Tibial nerve (tissue), 3 donors: Measurements from ENCODE around the gene ZFYVE28.

Source experiments
- POLR2A ChIP-seq, 2 donors: fragments of 450-650 bp; IDR thresholded peaks; one replicate each; pipeline ENCODE4 v1.6.1; 2017; ENCODE audit warnings: antibody characterized with exemption in 2 of 2, mild to moderate bottlenecking in 2 of 2, moderate library complexity in 2 of 2
- TF ChIP-seq, protein P1 (sequence below), 5 experiments: fragments of 200-600 bp in 3 of 5; fragments of 450-650 bp in 2 of 5; sonication (generic) in 3 of 5; IDR thresholded peaks; one replicate each; pipeline ENCODE4 v1.5.1; 2016 to 2019; ENCODE audit warnings: antibody characterized with exemption in 5 of 5, mild to moderate bottlenecking in 3 of 5, moderate library complexity in 2 of 5

DNA sequence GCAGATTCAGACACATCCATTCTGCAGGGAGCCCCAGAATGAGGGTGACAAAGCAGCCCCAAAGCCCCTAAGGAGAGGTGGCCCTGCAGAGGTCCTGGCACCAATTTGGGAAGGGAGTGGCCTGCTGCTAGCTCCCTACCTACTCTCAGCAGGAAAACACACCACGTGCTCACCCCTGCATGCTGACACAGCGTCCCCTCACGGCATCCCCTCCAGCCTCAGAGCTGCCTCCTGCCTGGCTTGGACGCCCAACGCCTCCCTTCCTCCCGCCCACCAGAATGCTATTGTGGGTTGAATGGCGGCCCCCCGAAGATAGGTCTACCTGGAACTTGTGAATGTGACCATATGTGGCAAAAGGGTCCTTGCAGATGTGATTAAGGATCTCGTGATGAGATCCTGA is 28.8 kb downstream of the ZFYVE28 start:
- TF ChIP-seq, protein P1, sequence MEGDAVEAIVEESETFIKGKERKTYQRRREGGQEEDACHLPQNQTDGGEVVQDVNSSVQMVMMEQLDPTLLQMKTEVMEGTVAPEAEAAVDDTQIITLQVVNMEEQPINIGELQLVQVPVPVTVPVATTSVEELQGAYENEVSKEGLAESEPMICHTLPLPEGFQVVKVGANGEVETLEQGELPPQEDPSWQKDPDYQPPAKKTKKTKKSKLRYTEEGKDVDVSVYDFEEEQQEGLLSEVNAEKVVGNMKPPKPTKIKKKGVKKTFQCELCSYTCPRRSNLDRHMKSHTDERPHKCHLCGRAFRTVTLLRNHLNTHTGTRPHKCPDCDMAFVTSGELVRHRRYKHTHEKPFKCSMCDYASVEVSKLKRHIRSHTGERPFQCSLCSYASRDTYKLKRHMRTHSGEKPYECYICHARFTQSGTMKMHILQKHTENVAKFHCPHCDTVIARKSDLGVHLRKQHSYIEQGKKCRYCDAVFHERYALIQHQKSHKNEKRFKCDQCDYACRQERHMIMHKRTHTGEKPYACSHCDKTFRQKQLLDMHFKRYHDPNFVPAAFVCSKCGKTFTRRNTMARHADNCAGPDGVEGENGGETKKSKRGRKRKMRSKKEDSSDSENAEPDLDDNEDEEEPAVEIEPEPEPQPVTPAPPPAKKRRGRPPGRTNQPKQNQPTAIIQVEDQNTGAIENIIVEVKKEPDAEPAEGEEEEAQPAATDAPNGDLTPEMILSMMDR (IDR thresholded peaks at IDR 0.05), result no peak
- no peak for TF ChIP-seq POLR2A (IDR thresholded peaks at IDR 0.05)
